ENCODE results near the gene ZNRF2. TPM values are rescaled to one million over a fixed set of nuclear protein-coding genes. Genes with fewer than 3 reads are reported as not detected.

The ZNRF2 gene
- total RNA-seq, 1 experiment from 2014 or later = 22.1 TPM

- H3K36me3 ChIP-seq (ENCODE audit: control insufficient read depth, insufficient read depth, low read length) = no peaks in the 10 kb centered on the region
- ChIA-PET CTCF (no interaction called here), POLR2A (interaction anchor here (0.6 kb wide), 1 partner anchor 372 kb away, joined by 3 read pairs; no protein-coding TSS in a partner anchor)
- H3K4me1 ChIP-seq (ENCODE audit: control insufficient read depth, insufficient read depth, low read length) = no peaks in the 10 kb centered on the region
- H3K27me3 ChIP-seq (ENCODE audit: control insufficient read depth, insufficient read depth, low read length) = peaks cover 19% of the 10 kb centered on the region
- no peak overlapping the region for H3K4me3 ChIP-seq (ENCODE audit: low read depth in 2 of 2, low read length in 2 of 2)
- no peak for ATAC-seq
- DNase-seq (ENCODE audit: low read depth, low spot score) = no peak
- BruUV-seq (replicated peaks) = no TSS peak
- in situ Hi-C loops (cut with HindIII; ENCODE audit: low pct_unique_long_range_greater_than_20kb, low sequenced_read_pairs) = no loop called here
- no peak overlapping the region for H3K27ac ChIP-seq (ENCODE audit: low read length)
- intact Hi-C loops (cut with micrococcal nuclease; ENCODE audit: unreplicated experiment) = no loop called here
- no peaks in the 10 kb centered on the region for H3K9me3 ChIP-seq (ENCODE audit: control insufficient read depth, insufficient read depth, low read depth, low read length)
- TF ChIP-seq, protein P1, sequence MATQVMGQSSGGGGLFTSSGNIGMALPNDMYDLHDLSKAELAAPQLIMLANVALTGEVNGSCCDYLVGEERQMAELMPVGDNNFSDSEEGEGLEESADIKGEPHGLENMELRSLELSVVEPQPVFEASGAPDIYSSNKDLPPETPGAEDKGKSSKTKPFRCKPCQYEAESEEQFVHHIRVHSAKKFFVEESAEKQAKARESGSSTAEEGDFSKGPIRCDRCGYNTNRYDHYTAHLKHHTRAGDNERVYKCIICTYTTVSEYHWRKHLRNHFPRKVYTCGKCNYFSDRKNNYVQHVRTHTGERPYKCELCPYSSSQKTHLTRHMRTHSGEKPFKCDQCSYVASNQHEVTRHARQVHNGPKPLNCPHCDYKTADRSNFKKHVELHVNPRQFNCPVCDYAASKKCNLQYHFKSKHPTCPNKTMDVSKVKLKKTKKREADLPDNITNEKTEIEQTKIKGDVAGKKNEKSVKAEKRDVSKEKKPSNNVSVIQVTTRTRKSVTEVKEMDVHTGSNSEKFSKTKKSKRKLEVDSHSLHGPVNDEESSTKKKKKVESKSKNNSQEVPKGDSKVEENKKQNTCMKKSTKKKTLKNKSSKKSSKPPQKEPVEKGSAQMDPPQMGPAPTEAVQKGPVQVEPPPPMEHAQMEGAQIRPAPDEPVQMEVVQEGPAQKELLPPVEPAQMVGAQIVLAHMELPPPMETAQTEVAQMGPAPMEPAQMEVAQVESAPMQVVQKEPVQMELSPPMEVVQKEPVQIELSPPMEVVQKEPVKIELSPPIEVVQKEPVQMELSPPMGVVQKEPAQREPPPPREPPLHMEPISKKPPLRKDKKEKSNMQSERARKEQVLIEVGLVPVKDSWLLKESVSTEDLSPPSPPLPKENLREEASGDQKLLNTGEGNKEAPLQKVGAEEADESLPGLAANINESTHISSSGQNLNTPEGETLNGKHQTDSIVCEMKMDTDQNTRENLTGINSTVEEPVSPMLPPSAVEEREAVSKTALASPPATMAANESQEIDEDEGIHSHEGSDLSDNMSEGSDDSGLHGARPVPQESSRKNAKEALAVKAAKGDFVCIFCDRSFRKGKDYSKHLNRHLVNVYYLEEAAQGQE (IDR thresholded peaks at IDR 0.05; ENCODE audit: insufficient read depth in 1 of 2, low read depth in 2 of 2, low read length in 1 of 2) = no peak
- TF ChIP-seq SIN3A (IDR thresholded peaks at IDR 0.05; ENCODE audit: borderline replicate concordance, insufficient read depth, low read depth, low read length) = no peak
- no peak for TF ChIP-seq TCF7L2 (IDR thresholded peaks at IDR 0.05; ENCODE audit: low read depth, low read length)
- TF ChIP-seq, protein P2, sequence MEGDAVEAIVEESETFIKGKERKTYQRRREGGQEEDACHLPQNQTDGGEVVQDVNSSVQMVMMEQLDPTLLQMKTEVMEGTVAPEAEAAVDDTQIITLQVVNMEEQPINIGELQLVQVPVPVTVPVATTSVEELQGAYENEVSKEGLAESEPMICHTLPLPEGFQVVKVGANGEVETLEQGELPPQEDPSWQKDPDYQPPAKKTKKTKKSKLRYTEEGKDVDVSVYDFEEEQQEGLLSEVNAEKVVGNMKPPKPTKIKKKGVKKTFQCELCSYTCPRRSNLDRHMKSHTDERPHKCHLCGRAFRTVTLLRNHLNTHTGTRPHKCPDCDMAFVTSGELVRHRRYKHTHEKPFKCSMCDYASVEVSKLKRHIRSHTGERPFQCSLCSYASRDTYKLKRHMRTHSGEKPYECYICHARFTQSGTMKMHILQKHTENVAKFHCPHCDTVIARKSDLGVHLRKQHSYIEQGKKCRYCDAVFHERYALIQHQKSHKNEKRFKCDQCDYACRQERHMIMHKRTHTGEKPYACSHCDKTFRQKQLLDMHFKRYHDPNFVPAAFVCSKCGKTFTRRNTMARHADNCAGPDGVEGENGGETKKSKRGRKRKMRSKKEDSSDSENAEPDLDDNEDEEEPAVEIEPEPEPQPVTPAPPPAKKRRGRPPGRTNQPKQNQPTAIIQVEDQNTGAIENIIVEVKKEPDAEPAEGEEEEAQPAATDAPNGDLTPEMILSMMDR (IDR thresholded peaks at IDR 0.05) = no peak
- TF ChIP-seq POLR2AphosphoS5 (IDR thresholded peaks at IDR 0.05; ENCODE audit: low read depth, low read length) = no peak
These were observed 36.6 kb upstream of the ZNRF2 start for GRCh38 chr7:30247541-30248401.

DNA sequence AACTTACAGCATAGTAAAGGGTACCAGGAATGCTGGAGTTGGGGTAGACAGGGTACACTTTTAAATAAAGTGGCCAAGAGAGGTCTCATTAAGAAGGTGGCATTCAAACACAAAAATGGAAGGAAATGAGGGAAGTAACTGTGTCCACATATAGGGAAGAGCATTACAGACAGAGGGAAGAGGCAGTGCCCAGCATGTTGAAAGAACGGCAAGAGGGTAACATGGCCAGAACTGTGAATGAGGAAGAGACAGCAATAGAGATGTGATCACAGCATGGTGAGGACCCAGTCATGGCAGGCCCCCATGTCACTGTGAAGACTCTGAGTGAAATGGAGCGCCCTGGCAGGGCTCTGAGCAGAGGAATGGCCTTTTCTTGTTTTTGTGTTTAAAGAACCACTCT is 35.1 kb upstream of the ZNRF2 start:
- CTCF ChIA-PET = no interaction called here
- Histone ChIP-seq H3K36me3 (ENCODE audit: control insufficient read depth, insufficient read depth, low read length) (no peaks in the 10 kb centered on the region), H3K4me3 (ENCODE audit: low read depth in 2 of 2, low read length in 2 of 2) (no peak overlapping the region), H3K4me1 (ENCODE audit: control insufficient read depth, insufficient read depth, low read length) (no peaks in the 10 kb centered on the region), H3K27ac (ENCODE audit: low read length) (no peak overlapping the region), H3K27me3 (ENCODE audit: control insufficient read depth, insufficient read depth, low read length) (peaks cover 19% of the 10 kb centered on the region), H3K9me3 (ENCODE audit: control insufficient read depth, insufficient read depth, low read depth, low read length) (no peaks in the 10 kb centered on the region)
- intact Hi-C loops (cut with micrococcal nuclease; ENCODE audit: unreplicated experiment) = no loop called here
- ATAC-seq (no peak), DNase-seq (ENCODE audit: low read depth, low spot score) (no peak)
- POLR2A ChIA-PET = no interaction called here
- BruUV-seq (replicated peaks) = no TSS peak
- no peak for TF ChIP-seq SIN3A (IDR thresholded peaks at IDR 0.05; ENCODE audit: borderline replicate concordance, insufficient read depth, low read depth, low read length)
- no peak for TF ChIP-seq TCF7L2 (IDR thresholded peaks at IDR 0.05; ENCODE audit: low read depth, low read length)
- TF ChIP-seq, protein P1 (IDR thresholded peaks at IDR 0.05; ENCODE audit: insufficient read depth in 1 of 2, low read depth in 2 of 2, low read length in 1 of 2) = no peak
- TF ChIP-seq POLR2AphosphoS5 (IDR thresholded peaks at IDR 0.05; ENCODE audit: low read depth, low read length) = no peak
- TF ChIP-seq, protein P2 (IDR thresholded peaks at IDR 0.05) = no peak
- in situ Hi-C loops (cut with HindIII; ENCODE audit: low pct_unique_long_range_greater_than_20kb, low sequenced_read_pairs) = no loop called here

All from Panc1 (cell line).